GM23338 (cell line): ENCODE measurements around the gene DPF3. TPM values are rescaled to one million over a fixed set of nuclear protein-coding genes. Genes with fewer than 3 reads are reported as not detected.

Source experiments
- ATAC-seq: fragments of 200-7000 bp; cut with Tn5 transposase; 3 replicates; pipeline ENCODE4 v1.9.1; 2020
- DNase-seq: peaks from one replicate; pipeline ENCODE4 v3.0.0-alpha.2; 2015; ENCODE audit warnings: low spot score
- H2AFZ ChIP-seq: fragments of 200-600 bp; sonication (generic); 2 replicates; pipeline ENCODE4 v1.8.0; 2016; ENCODE audit warnings: antibody characterized with exemption, mild to moderate bottlenecking, moderate library complexity
- H3F3A ChIP-seq: fragments of 200-600 bp; sonication (generic); replicated peaks from 2 replicates; pipeline ENCODE4 v1.8.0; 2017; ENCODE audit warnings: antibody characterized with exemption, mixed run types, low read depth
- H3K27ac ChIP-seq: fragments of 200-600 bp; sonication (generic); 2 replicates; pipeline ENCODE4 v1.6.1; 2016; ENCODE audit warnings: low read depth
- H3K27me3 ChIP-seq: fragments of 200-600 bp; sonication (generic); 2 replicates; pipeline ENCODE4 v1.8.0; 2016; ENCODE audit warnings: mild to moderate bottlenecking, mixed run types, moderate library complexity; ENCODE audit not compliant: insufficient read depth
- H3K36me3 ChIP-seq: fragments of 200-600 bp; sonication (generic); 2 replicates; pipeline ENCODE4 v1.8.0; 2016; ENCODE audit warnings: mild to moderate bottlenecking; ENCODE audit not compliant: insufficient read depth
- H3K4me1 ChIP-seq: fragments of 200-600 bp; sonication (generic); 2 replicates; pipeline ENCODE4 v1.8.0; 2016; ENCODE audit warnings: mild to moderate bottlenecking, moderate library complexity; ENCODE audit not compliant: insufficient read depth
- H3K4me2 ChIP-seq: fragments of 200-600 bp; sonication (generic); 2 replicates; pipeline ENCODE4 v1.7.1; 2017; ENCODE audit warnings: mixed run types
- H3K4me3 ChIP-seq: fragments of 200-600 bp; sonication (generic); 2 replicates; pipeline ENCODE4 v1.6.1; 2016; ENCODE audit warnings: mixed run types
- H3K79me2 ChIP-seq: fragments of 200-600 bp; sonication (generic); replicated peaks from 2 replicates; pipeline ENCODE4 v1.8.0; 2017; ENCODE audit warnings: mild to moderate bottlenecking; ENCODE audit not compliant: insufficient read depth
- H3K9me2 ChIP-seq: fragments of 200-600 bp; sonication (generic); 2 replicates; pipeline ENCODE4 v1.8.0; 2017; ENCODE audit not compliant: insufficient read depth
- H4K20me1 ChIP-seq: fragments of 200-600 bp; sonication (generic); replicated peaks from 2 replicates; pipeline ENCODE4 v1.8.0; 2017; ENCODE audit warnings: mild to moderate bottlenecking; ENCODE audit not compliant: insufficient read depth
- H3K27ac Mint-ChIP-seq: 2 replicates; pipeline ENCODE4 v1.8.0; 2020; ENCODE audit warnings: inconsistent platforms, mild to moderate bottlenecking, moderate library complexity, mixed read lengths
- H3K27me3 Mint-ChIP-seq: 3 replicates; pipeline ENCODE4 v1.8.0; 2022; ENCODE audit warnings: low read depth, mild to moderate bottlenecking, moderate library complexity, mixed read lengths, inconsistent platforms; ENCODE audit not compliant: insufficient read depth, poor library complexity
- H3K36me3 Mint-ChIP-seq: 3 replicates; pipeline ENCODE4 v1.8.0; 2021; ENCODE audit warnings: low read depth, mild to moderate bottlenecking, inconsistent platforms, moderate library complexity, mixed read lengths
- H3K4me1 Mint-ChIP-seq: 3 replicates; pipeline ENCODE4 v1.8.0; 2020; ENCODE audit warnings: mild to moderate bottlenecking, inconsistent platforms, mixed read lengths
- H3K4me3 Mint-ChIP-seq: 3 replicates; pipeline ENCODE4 v1.8.0; 2021; ENCODE audit warnings: moderate library complexity, mild to moderate bottlenecking, inconsistent platforms, mixed read lengths
- H3K9me3 Mint-ChIP-seq: 3 replicates; pipeline ENCODE4 v1.8.0; 2020; ENCODE audit warnings: moderate library complexity, mild to moderate bottlenecking, inconsistent platforms, mixed read lengths
- CREB1 ChIP-seq: fragments of 250-450 bp; sonication (Bioruptor Pico); IDR thresholded peaks from 2 replicates; pipeline ENCODE4 v1.5.0; 2020; ENCODE audit warnings: low read depth, mild to moderate bottlenecking, moderate library complexity
- EZH2 ChIP-seq: fragments of 200-600 bp; sonication (generic); IDR thresholded peaks from one replicate; pipeline ENCODE4 v1.8.0; 2017; ENCODE audit warnings: antibody characterized with exemption, mild to moderate bottlenecking, low read depth; ENCODE audit not compliant: unreplicated experiment
- EZH2phosphoT487 ChIP-seq: fragments of 200-600 bp; sonication (generic); IDR thresholded peaks from one replicate; pipeline ENCODE4 v1.8.1; 2018; ENCODE audit warnings: antibody characterized with exemption; ENCODE audit not compliant: unreplicated experiment
- JUNB ChIP-seq: IDR thresholded peaks from one replicate; pipeline ENCODE4 v1.6.1; 2016; ENCODE audit warnings: antibody characterized with exemption; ENCODE audit not compliant: unreplicated experiment
- NANOG ChIP-seq: IDR thresholded peaks from 2 replicates; pipeline ENCODE4 v1.6.1; 2016; ENCODE audit warnings: antibody characterized with exemption, borderline replicate concordance
- POLR2AphosphoS5 ChIP-seq: IDR thresholded peaks from 2 replicates; pipeline ENCODE4 v1.6.1; 2016; ENCODE audit warnings: antibody characterized with exemption, low read depth
- REST ChIP-seq: IDR thresholded peaks from one replicate; pipeline ENCODE4 v1.6.1; 2018; ENCODE audit warnings: antibody characterized with exemption; ENCODE audit not compliant: unreplicated experiment
- STAT1 ChIP-seq: IDR thresholded peaks from one replicate; pipeline ENCODE4 v1.6.1; 2016; ENCODE audit warnings: antibody characterized with exemption; ENCODE audit not compliant: unreplicated experiment
- ZNF331 ChIP-seq: fragments of 250-450 bp; sonication (Bioruptor Pico); IDR thresholded peaks from 2 replicates; pipeline ENCODE4 v1.5.0; 2020; ENCODE audit warnings: low read depth, mild to moderate bottlenecking, moderate library complexity
- ZNF462 ChIP-seq: fragments of 250-450 bp; sonication (Bioruptor Pico); IDR thresholded peaks from 2 replicates; pipeline ENCODE4 v1.5.0; 2020; ENCODE audit warnings: mild to moderate bottlenecking, moderate library complexity
- polyA plus RNA-seq: library from polyadenylated mRNA; unstranded; fragments of >200 nt; fragmentation: Nextera tagmentation; extraction: Ambion mirVana; gene quantifications from 2 replicates; pipeline ENCODE4 v1.2.1, GENCODE V29; 2016
- total RNA-seq: library from RNA; depleted of rRNA; stranded (reverse); fragments of >200 nt; shearing (Covaris generic); gene quantifications from 2 replicates; pipeline ENCODE4 v1.2.3, GENCODE V29; 2014

DPF3 gene
- total and polyA plus RNA-seq, 2 experiments from 2014 or later: 0.18 to 1.0 TPM

DNA sequence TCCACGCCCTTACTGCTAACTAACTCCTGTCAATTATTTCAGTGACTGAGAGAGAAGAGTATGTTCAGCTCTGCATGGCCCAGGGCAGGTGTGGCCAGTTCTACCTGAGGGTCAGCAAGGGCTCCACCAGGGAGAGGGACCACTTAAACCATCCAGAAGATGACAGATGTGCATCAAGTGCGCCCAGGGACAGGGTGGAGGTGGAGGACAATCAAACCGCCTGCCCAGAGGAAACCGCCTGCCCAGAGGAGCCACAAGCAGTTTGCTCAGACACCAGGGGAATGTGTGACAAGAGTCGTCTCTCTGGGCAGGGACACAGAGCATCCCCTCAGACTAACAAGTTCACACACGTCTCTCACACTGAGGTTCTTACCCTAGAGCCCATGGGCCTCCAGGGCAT, 14.5 kb downstream of the DPF3 start:
- H3K36me3 Mint-ChIP-seq: no peaks in the 10 kb centered on the region

DNA sequence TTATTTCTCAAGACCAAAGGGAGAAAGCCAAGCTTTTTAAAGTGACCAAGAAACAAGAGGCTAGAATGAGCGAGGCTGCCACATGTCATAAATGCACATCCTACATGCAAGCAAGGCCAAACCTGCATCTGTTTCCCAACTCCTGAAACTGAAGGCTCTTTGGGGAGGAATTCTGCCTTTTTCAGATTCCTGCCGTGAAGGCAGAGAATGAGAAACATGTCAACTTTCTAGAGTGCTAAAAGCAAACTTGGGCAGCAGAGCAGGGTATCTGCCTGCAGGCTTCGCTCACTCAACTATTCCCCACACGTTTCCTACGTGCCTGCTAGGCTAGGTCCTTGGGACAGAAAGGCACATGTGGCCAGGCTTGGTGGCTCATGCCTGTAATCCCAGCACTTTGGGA, 15.2 kb downstream of the DPF3 start:
- peaks cover 16% of the 10 kb centered on the region; the same call in 1 of the 2 replicates for H3K4me1 ChIP-seq
- no peak for ATAC-seq
- TF ChIP-seq JUNB (no peak), NANOG (no peak), ZNF462 (CRISPR knock-in tag) (no peak), POLR2AphosphoS5 (no peak), STAT1 (no peak), CREB1 (CRISPR knock-in tag) (no peak), EZH2phosphoT487 (no peak)

More for the DNA sequence above, 14.5 kb downstream of the DPF3 start:
- Mint-ChIP-seq H3K4me3 (no peak overlapping the region), H3K27ac (no peak overlapping the region), H3K27me3 (peaks cover 11% of the 10 kb centered on the region), H3K4me1 (peaks cover 22% of the 10 kb centered on the region), H3K9me3 (no peaks in the 10 kb centered on the region)
- no peak overlapping the region for H2AFZ ChIP-seq
- no peaks in the 10 kb centered on the region for H3K36me3 ChIP-seq
- no peak for ATAC-seq
- 0 out of 2 replicates have a peak, but pooled peaks cover 4% of the 10 kb centered on the region for H3K9me2 ChIP-seq
- no peak for DNase-seq
- H3K4me1 ChIP-seq: peaks cover 22% of the 10 kb centered on the region; the same call in 1 of the 2 replicates
- H3F3A ChIP-seq: no peaks in the 10 kb centered on the region
- no peaks in the 10 kb centered on the region for H3K27me3 ChIP-seq
- H3K4me2 ChIP-seq: no peak overlapping the region
- H3K4me3 ChIP-seq: no peak overlapping the region
- no peak overlapping the region for H3K27ac ChIP-seq
- H4K20me1 ChIP-seq: no peaks in the 10 kb centered on the region
- no peak for TF ChIP-seq ZNF331
- TF ChIP-seq REST: no peak
- no peak for TF ChIP-seq NANOG
- TF ChIP-seq POLR2AphosphoS5: no peak
- no peak for TF ChIP-seq EZH2
- H3K79me2 ChIP-seq: no peaks in the 10 kb centered on the region

More for the DNA sequence above, 15.2 kb downstream of the DPF3 start:
- no peaks in the 10 kb centered on the region for H3F3A ChIP-seq
- H3K4me1 Mint-ChIP-seq: peaks cover 18% of the 10 kb centered on the region
- no peaks in the 10 kb centered on the region for H3K36me3 ChIP-seq
- H3K27me3 Mint-ChIP-seq: peaks cover 10% of the 10 kb centered on the region
- no peak overlapping the region for H3K27ac ChIP-seq
- no peak for DNase-seq
- H3K4me2 ChIP-seq: no peak overlapping the region
- H3K4me3 ChIP-seq: no peak overlapping the region
- H3K9me3 Mint-ChIP-seq: no peaks in the 10 kb centered on the region
- H4K20me1 ChIP-seq: no peaks in the 10 kb centered on the region
- H3K27ac Mint-ChIP-seq: no peak overlapping the region
- no peaks in the 10 kb centered on the region for H3K27me3 ChIP-seq
- H3K9me2 ChIP-seq: 0 out of 2 replicates have a peak, but pooled peaks cover 4% of the 10 kb centered on the region
- H2AFZ ChIP-seq: no peak overlapping the region
- no peaks in the 10 kb centered on the region for H3K79me2 ChIP-seq
- H3K36me3 Mint-ChIP-seq: no peaks in the 10 kb centered on the region
- no peak overlapping the region for H3K4me3 Mint-ChIP-seq
